Spleen (tissue), 11 donors: Measurements from ENCODE around the gene RGS6. TPM values are rescaled to one million over a fixed set of nuclear protein-coding genes. Genes with fewer than 3 reads are reported as not detected.

Source experiments
- DNase-seq: peaks from one replicate; pipeline ENCODE4 v3.0.0-alpha.2; 2020
- H3K27ac ChIP-seq, 8 donors: fragments of 200-600 bp; sonication (generic) in 7 of 8; 1 replicate in 4 of 8; 2 replicates in 4 of 8; pipeline versions ENCODE4 v1.5.0 to v1.8.0; 2016 to 2021; ENCODE audit warnings: inconsistent platforms in 4 of 8, mild to moderate bottlenecking in 4 of 8, moderate library complexity in 1 of 8
- H3K27me3 ChIP-seq, 7 donors: fragments of 200-600 bp; sonication (generic) in 6 of 7; replicated peaks in 1 of 7; 1 replicate in 4 of 7; 2 replicates in 3 of 7; pipeline versions ENCODE4 v1.5.0 to v1.8.0; 2016 to 2021; ENCODE audit warnings: inconsistent platforms in 3 of 7, mild to moderate bottlenecking in 1 of 7
- H3K36me3 ChIP-seq, 6 donors: fragments of 200-600 bp; sonication (generic) in 5 of 6; 1 replicate in 4 of 6; 2 replicates in 2 of 6; pipeline versions ENCODE4 v1.5.0 to v1.8.0; 2016 to 2021; ENCODE audit warnings: inconsistent platforms in 2 of 6
- H3K4me1 ChIP-seq, 6 donors: fragments of 200-600 bp; sonication (generic) in 5 of 6; 1 replicate in 3 of 6; 2 replicates in 3 of 6; pipeline versions ENCODE4 v1.5.0 to v1.8.0; 2016 to 2021; ENCODE audit warnings: inconsistent platforms in 3 of 6
- H3K4me3 ChIP-seq, 8 donors: fragments of 200-600 bp; sonication (generic) in 7 of 8; 1 replicate in 4 of 8; 2 replicates in 4 of 8; pipeline versions ENCODE4 v1.5.0 to v1.8.0; 2016 to 2021; ENCODE audit warnings: inconsistent platforms in 4 of 8, mild to moderate bottlenecking in 4 of 8, moderate library complexity in 2 of 8
- H3K9me3 ChIP-seq, 8 donors: fragments of 200-600 bp; sonication (generic) in 7 of 8; 1 replicate in 4 of 8; 2 replicates in 4 of 8; pipeline versions ENCODE4 v1.5.0 to v1.8.0; 2016 to 2021; ENCODE audit warnings: inconsistent platforms in 4 of 8
- POLR2A ChIP-seq, 3 donors: fragments of 450-650 bp; IDR thresholded peaks; one replicate each; pipeline ENCODE4 v1.5.1; 2017; ENCODE audit warnings: antibody characterized with exemption in 3 of 3, mild to moderate bottlenecking in 1 of 3
- POLR2AphosphoS5 ChIP-seq, 3 donors: sonication (generic); formaldehyde crosslinking; IDR thresholded peaks; one replicate each; pipeline ENCODE4 v1.5.1; 2017; ENCODE audit warnings: antibody characterized with exemption in 3 of 3
- WGBS, 5 donors: extraction: QIAGEN DNeasy Blood & Tissue Kit in 3 of 5; methylation state at CpG; one replicate each; pipeline versions ENCODE4 v1.1.5 to v1.1.7; 2013 to 2018; 5-methylcytosine and 5-hydroxymethylcytosine counted together
- intact Hi-C: fragments of 100-400 bp; cut with DNase I; formaldehyde crosslinking; loops from one replicate; pipeline ENCODE4 v1.15.0; 2023; ENCODE audit warnings: low total_unique reads
- polyA plus RNA-seq, 3 donors: library from polyadenylated mRNA; stranded (reverse); fragments of 200-250 nt; gene quantifications; one replicate each; pipeline ENCODE4 v1.2.1, GENCODE V29; 2013
- total RNA-seq, 7 donors: library from RNA; depleted of rRNA in 3 of 7; stranded (reverse); fragments of >200 nt in 3 of 7; fragmentation: NEBNext Ultra II Directional in 4 of 7; extraction: Animal tissue kit (Norgen Biotek cat#: 25700) in 4 of 7; gene quantifications; one replicate each; pipeline versions ENCODE4 v1.1.0 to v1.2.1, GENCODE V29; 2016 to 2021
- TF ChIP-seq, protein P1 (sequence below), 11 experiments: fragments of 200-600 bp in 7 of 11; fragments of 450-650 bp in 4 of 11; sonication (generic) in 4 of 11; IDR thresholded peaks in 8 of 11; conservative IDR thresholded peaks in 3 of 11; 1 replicate in 7 of 11; 2 replicates in 4 of 11; pipeline versions ENCODE4 v1.4.0 to v1.8.0; 2016 to 2021; ENCODE audit warnings: antibody characterized with exemption in 11 of 11, inconsistent platforms in 4 of 11, mild to moderate bottlenecking in 1 of 11
- donor health status: healthy with polysubstance abuse.
- donor health status: DM: no; HTN: no; CAD: no; lungs with moderate emphysema.
- donor health status: DM: no; HTN: no; CAD: no.
- donor health status: Bipolar disorder and iron deficiency.
- donor health status: healthy.
- donor health status: DM: no; HTN: no; CAD: no.
- donor health status: DM: yes; HTN: yes; CAD: no.

RGS6 gene
- total and polyA plus RNA-seq, 10 donors: 0.20 to 8.1 (median 2.3) TPM

- intact Hi-C loops: no loop called here
- Histone ChIP-seq H3K27me3 (peaks cover 0 to 5% (median 0%) of the 10 kb centered on the region in 7 donors), H3K9me3 (peaks cover 0 to 4% (median 0%) of the 10 kb centered on the region in 8 donors), H3K4me1 (no peaks in the 10 kb centered on the region), H3K36me3 (no peaks in the 10 kb centered on the region), H3K4me3 (no peak overlapping the region), H3K27ac (no peak overlapping the region)
- no peak for DNase-seq
- TF ChIP-seq, protein P1, sequence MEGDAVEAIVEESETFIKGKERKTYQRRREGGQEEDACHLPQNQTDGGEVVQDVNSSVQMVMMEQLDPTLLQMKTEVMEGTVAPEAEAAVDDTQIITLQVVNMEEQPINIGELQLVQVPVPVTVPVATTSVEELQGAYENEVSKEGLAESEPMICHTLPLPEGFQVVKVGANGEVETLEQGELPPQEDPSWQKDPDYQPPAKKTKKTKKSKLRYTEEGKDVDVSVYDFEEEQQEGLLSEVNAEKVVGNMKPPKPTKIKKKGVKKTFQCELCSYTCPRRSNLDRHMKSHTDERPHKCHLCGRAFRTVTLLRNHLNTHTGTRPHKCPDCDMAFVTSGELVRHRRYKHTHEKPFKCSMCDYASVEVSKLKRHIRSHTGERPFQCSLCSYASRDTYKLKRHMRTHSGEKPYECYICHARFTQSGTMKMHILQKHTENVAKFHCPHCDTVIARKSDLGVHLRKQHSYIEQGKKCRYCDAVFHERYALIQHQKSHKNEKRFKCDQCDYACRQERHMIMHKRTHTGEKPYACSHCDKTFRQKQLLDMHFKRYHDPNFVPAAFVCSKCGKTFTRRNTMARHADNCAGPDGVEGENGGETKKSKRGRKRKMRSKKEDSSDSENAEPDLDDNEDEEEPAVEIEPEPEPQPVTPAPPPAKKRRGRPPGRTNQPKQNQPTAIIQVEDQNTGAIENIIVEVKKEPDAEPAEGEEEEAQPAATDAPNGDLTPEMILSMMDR (IDR thresholded peaks at IDR 0.05 in 8 of 11, conservative IDR thresholded peaks at IDR 0.05 in 3 of 11): no peak
- TF ChIP-seq POLR2A (IDR thresholded peaks at IDR 0.05) (no peak), POLR2AphosphoS5 (IDR thresholded peaks at IDR 0.05) (no peak)
- WGBS, 5 donors: 56 to 59% (median 57%) methylated on average over 9 of the region's 9 CpGs
Measured at GRCh38 chr14:72164420-72165228, 232.4 kb downstream of the RGS6 start.

GRCh38 chr14:72165229-72165698, 233.0 kb downstream of the RGS6 start:
- WGBS, 5 donors: 72 to 83% (median 81%) methylated on average over 8 of the region's 8 CpGs
- no peaks in the 10 kb centered on the region for H3K36me3 ChIP-seq
- DNase-seq: no peak
- peaks cover 0 to 4% (median 0%) of the 10 kb centered on the region in 8 donors for H3K9me3 ChIP-seq
- H3K4me1 ChIP-seq: no peaks in the 10 kb centered on the region
- intact Hi-C loops: no loop called here
- TF ChIP-seq POLR2A (IDR thresholded peaks at IDR 0.05): no peak
- no peak for TF ChIP-seq POLR2AphosphoS5 (IDR thresholded peaks at IDR 0.05)
- TF ChIP-seq, protein P1 (IDR thresholded peaks at IDR 0.05 in 8 of 11, conservative IDR thresholded peaks at IDR 0.05 in 3 of 11): no peak
- no peak overlapping the region for H3K27ac ChIP-seq
- H3K4me3 ChIP-seq: no peak overlapping the region
- peaks cover 0 to 5% (median 0%) of the 10 kb centered on the region in 7 donors for H3K27me3 ChIP-seq

DNA sequence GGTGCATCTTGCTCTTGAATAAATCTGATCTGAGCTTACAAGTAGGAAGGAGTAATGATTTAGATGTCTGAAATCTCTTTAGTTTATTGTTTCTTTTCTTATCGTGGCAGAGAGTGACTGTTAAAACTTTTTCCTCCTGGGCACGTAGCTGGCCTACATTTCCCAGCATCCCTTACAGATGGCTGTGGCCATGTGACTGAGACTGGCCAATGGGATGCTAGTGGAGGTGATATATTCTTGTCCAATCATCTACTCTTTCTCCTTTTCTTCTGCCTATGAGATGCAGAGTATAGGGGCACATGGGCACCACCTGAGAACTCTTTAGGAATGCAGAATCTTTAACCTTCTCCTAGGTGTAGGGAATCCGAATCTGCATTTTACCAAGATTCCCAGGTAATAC, 237.3 kb downstream of the RGS6 start:
- Histone ChIP-seq H3K4me3 (no peak overlapping the region), H3K36me3 (no peaks in the 10 kb centered on the region), H3K27ac (no peak overlapping the region), H3K27me3 (peaks cover 0 to 10% (median 0%) of the 10 kb centered on the region in 7 donors), H3K4me1 (no peaks in the 10 kb centered on the region), H3K9me3 (peaks cover 0 to 4% (median 0%) of the 10 kb centered on the region in 8 donors)
- intact Hi-C loops: no loop called here
- 57 to 92% (median 80%) methylated on average over 3 of the region's 3 CpGs for WGBS, 5 donors
- TF ChIP-seq POLR2AphosphoS5 (IDR thresholded peaks at IDR 0.05) (no peak), POLR2A (IDR thresholded peaks at IDR 0.05) (no peak)
- TF ChIP-seq, protein P1 (IDR thresholded peaks at IDR 0.05 in 8 of 11, conservative IDR thresholded peaks at IDR 0.05 in 3 of 11): no peak
- no peak for DNase-seq

DNA sequence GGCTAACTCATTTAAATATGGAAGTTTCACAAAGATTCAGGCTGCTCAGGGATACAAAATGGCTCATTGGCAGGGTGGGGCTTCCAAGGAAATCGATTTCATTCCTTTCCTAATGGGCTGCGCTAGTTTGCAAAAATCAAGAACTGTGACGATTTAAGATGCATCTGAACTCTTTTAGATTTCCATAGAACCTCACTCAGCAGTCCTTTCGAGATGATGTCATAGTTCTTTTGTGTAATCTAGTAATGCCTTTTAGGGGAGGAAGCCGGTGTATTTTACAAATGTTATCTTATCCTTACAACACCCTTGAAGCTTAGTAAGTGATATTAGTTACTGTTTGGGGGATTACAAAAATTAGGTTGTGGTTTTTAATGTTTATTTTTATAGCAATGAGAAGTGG, 239.8 kb downstream of the RGS6 start:
- intact Hi-C loops: no loop called here
- WGBS, 5 donors: 79 to 92% (median 86%) methylated on average over 5 of the region's 5 CpGs
- TF ChIP-seq POLR2AphosphoS5 (IDR thresholded peaks at IDR 0.05) (no peak), POLR2A (IDR thresholded peaks at IDR 0.05) (no peak)
- TF ChIP-seq, protein P1 (IDR thresholded peaks at IDR 0.05 in 8 of 11, conservative IDR thresholded peaks at IDR 0.05 in 3 of 11): no peak
- no peak overlapping the region for H3K4me3 ChIP-seq
- no peaks in the 10 kb centered on the region for H3K36me3 ChIP-seq
- no peak overlapping the region for H3K27ac ChIP-seq
- peaks cover 0 to 16% (median 0%) of the 10 kb centered on the region in 7 donors for H3K27me3 ChIP-seq
- DNase-seq: no peak
- peaks cover 0 to under 1% (median 0%) of the 10 kb centered on the region in 8 donors for H3K9me3 ChIP-seq
- H3K4me1 ChIP-seq: no peaks in the 10 kb centered on the region
